GM21529 (cell line): ENCODE data around the gene CSH2.
A peak's percentile ranks its signal among the peaks of the same experiment; 100 is the strongest.
"Not testable (repeated sequence)": the region's sequence is repeated elsewhere in the genome, so short reads cannot be mapped to it uniquely, and the experiment has no call there.

ENCODE experiments used
- ATAC-seq: cut with Tn5 transposase; IDR thresholded peaks from one replicate; pipeline ENCODE4 v1.9.1; 2021; ENCODE audit not compliant: unreplicated experiment

The CSH2 gene

DNA sequence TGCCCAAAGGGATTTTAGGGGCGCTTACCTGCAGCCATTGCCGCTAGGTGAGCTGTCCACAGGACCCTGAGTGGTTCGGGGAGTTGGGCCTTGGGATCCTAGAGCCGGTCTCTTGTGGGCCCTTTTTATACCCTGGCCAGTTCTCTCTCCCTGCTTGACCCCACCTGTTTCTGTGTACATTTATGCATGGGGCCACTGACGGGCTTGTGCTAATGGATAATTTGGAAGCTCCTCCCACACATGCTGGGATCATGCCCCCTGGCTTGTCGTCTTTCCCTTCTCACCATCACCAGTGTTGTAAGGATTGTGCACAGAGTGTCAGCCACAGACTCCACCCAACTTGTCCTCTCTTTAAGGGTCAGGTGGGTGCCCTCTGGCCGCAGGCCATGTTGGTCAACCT is at the start of gene CSH2:
Gene CSH2, minus strand, starts transcription at position 101 of the 400 bp plus-strand sequence. Its CDS starts 63 bp downstream, at position 38.
- ATAC-seq: not testable (repeated sequence)

DNA sequence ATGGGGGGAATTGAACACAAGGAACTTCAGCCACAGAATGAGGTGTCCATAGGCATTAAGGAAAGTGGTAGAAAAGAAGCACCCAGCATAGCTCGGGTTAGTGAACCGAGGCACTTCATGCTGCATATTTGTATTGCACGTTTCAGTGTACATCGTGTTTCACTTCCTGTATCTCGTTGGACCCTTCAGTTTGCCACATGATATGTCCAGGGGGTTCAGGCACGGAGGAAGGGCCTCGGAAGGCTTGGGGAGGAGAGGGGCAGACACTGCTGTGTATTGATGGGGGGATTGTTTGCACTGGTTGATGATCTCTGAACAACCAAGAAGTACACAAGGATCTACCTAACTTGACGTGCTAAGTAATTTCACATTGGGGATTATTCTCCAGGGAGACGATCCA is 48.9 kb upstream of the CSH2 start:
- ATAC-seq: not testable (repeated sequence)

GRCh38 chr17:63920779-63921178 is 47.3 kb upstream of the CSH2 start:
- not testable (repeated sequence) for ATAC-seq

DNA sequence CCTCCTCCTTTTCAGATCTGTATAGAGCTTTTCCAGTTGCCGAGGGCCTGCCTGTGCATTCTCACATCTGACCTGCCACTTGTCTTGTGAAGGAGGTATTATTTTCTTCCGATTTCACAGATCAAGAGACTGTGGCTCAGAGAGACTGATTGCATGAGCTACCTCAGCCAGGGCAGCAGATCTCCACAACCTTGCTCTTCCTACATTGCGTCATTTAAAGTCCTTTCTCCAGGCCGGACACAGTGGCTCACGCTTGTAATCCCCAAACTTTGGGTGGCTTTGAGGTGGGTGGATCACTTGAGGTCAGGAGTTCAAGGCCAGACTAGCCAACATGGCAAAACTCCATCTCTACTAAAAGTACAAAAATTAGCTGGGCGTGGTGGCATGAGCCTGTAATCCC is 46.6 kb upstream of the CSH2 start:
- not testable (repeated sequence) for ATAC-seq

DNA sequence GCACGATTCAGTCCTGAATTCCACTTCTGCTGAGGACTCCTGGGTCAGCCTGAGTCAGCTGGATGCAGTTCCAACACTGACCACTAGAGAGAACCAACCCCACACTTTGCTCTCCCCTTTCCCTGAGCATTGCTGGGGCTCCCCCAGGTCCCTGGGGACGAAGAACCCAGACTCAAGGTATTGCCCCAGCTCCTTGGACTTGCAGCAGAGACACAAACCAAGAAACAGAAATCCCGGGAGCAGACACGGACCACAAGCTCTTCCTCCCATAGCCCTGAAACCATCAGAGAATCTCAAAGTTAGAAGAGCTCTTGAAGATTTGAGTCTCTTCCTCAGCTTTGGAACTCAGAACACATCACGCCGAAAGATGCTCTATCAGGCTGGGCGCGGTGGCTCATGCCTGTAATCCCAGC is 45.8 kb upstream of the CSH2 start:
- ATAC-seq: peak; percentile 72

DNA sequence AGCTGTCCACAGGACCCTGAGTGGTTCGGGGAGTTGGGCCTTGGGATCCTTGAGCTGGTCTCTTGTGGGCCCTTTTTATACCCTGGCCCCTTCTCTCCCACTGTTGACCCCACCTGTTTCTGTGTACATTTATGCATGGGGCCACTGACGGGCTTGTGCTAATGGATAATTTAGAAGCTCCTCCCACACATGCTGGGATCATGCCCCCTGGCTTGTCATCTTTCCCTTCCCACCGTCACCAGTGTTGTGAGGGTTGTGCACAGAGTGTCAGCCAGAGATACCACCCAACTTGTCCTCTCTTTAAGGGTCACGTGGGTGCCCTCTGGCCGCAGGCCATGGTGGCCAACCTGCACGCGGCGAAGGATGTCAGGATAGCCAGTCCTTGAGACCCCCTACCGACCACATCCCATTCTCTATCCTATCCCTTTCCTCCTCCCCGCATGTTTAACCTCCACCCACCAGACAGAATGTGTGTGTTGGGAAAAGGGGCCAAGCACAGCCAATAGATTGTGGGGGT is 45.4 kb upstream of the CSH2 start, which contains the start of gene GH1:
Gene GH1, minus strand, starts transcription at position 51 of the 517 bp plus-strand sequence. CDS start 63 bp downstream, outside the sequence.
- ATAC-seq: not testable (repeated sequence)

GRCh38 chr17:63918305-63918704 is 44.8 kb upstream of the CSH2 start:
- ATAC-seq: no peak

GRCh38 chr17:63917646-63918045 is 44.2 kb upstream of the CSH2 start:
- no peak for ATAC-seq

- ATAC-seq: not testable (repeated sequence)
Observed at GRCh38 chr17:63917206-63917605, 43.7 kb upstream of the CSH2 start.

DNA sequence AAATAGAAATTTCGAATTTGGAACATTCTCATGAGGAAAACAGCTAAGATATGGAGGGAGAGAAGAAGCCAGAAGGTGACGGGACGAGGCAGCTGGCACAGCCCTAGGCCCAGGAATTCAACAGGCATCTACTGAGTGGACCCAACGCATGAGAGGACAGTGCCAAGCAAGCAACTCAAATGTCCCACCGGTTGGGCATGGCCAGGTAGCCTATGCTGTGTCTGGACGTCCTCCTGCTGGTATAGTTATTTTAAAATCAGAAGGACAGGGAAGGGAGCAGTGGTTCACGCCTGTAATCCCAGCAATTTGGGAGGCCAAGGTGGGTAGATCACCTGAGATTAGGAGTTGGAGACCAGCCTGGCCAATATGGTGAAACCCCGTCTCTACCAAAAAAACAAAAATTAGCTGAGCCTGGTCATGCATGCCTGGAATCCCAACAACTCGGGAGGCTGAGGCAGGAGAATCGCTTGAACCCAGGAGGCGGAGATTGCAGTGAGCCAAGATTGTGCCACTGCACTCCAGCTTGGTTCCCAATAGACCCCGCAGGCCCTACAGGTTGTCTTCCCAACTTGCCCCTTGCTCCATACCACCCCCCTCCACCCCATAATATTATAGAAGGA is 43.2 kb upstream of the CSH2 start:
- ATAC-seq: no peak

GRCh38 chr17:63915753-63916152 is 42.3 kb upstream of the CSH2 start:
- not testable (repeated sequence) for ATAC-seq

GRCh38 chr17:63914471-63914870 is 41.0 kb upstream of the CSH2 start:
- ATAC-seq: no peak

- no peak for ATAC-seq
Observed at GRCh38 chr17:63911657-63912100, 38.2 kb upstream of the CSH2 start.

- no peak for ATAC-seq
Observed at GRCh38 chr17:63911041-63911635, 37.7 kb upstream of the CSH2 start, which contains the start of gene CSHL1. Gene CSHL1, minus strand, starts transcription at chr17:63911258. Its CDS starts 62 bp downstream, at chr17:63911196.

DNA sequence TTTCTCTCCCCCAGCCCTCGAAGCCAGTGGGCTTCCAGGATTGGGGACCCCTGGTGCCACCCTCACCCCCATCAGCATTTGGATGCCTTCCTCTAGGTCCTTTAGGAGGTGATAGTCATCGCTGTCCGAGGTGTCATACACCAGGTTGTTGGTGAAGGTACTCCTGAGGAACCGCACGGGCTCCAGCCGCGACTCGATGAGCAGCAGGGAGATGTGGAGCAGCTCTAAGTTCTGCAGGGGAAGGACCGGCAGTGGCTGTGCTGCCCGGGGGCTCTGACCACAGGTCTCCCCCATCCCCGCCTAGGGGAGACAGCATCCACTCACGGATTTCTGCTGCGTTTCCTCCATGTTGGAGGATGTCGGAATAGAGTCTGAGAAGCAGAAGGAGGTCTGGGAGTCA is 36.6 kb upstream of the CSH2 start:
- no peak for ATAC-seq

- ATAC-seq: not testable (repeated sequence)
Observed at GRCh38 chr17:63909586-63909985, 36.1 kb upstream of the CSH2 start.

GRCh38 chr17:63907161-63907778 is 33.8 kb upstream of the CSH2 start:
- ATAC-seq: not testable (repeated sequence)

DNA sequence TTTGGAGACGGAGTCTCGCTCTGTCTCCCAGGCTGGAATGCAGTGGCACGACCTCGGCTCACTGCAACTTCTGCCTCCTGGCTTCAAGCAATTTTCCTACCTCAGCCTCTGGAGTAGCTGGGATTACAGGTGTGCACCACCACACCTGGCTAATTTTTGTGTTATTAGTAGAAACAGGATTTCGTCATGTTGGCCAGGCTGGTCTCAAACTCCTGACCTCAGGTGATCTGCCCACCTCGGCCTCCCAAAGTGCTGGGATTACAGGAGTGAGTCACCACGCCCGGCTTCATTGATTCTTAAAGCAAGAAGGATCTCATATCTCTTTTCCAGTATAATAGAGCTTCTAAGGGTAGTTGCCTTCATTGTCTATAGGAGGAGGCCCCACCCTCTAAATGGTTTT is 31.3 kb upstream of the CSH2 start:
- not testable (repeated sequence) for ATAC-seq

DNA sequence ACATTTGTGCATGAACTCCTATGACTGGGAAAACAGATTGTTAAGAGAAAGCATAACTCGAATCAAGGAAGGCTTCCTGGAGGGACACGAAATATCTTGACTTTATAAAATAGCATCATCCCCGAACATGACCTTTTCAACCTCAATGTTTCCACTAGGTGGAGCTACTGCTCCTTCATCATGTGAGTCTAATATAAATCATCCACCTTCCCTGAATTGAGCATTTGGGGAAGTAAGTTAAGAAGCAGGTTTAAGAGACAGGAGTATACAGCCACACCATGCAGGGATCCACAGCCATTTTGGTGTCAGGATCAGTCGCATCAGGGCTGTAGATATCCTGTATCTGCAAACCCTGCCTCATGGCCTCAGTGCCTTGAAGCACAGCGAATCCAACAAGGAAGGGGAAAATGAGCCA is 30.3 kb upstream of the CSH2 start:
- ATAC-seq: not testable (repeated sequence)

- ATAC-seq: not testable (repeated sequence)
Observed at GRCh38 chr17:63901971-63902370, 28.5 kb upstream of the CSH2 start.

GRCh38 chr17:63898899-63899798 is 25.7 kb upstream of the CSH2 start:
- ATAC-seq: not testable (repeated sequence)
